Activated CD4-positive, alpha-beta memory T cell treated with anti-CD3 and anti-CD28 coated beads for 36 hours (primary cell): ENCODE data around the gene FOXL2. TPM values are rescaled to one million over a fixed set of nuclear protein-coding genes. Genes with fewer than 3 reads are reported as not detected.

Experiments used
- CTCF ChIA-PET: fragments of 350-600 bp; sonication (Branson Sonifier 250); formaldehyde crosslinking; loops from one replicate; lab custom pipeline; 2021; ENCODE audit warnings: antibody characterized with exemption, inconsistent platforms; lab: Charles Lee
- POLR2A ChIA-PET: fragments of 350-600 bp; sonication (Branson Sonifier 250); formaldehyde crosslinking; loops from one replicate; lab custom pipeline; 2021; ENCODE audit warnings: antibody characterized with exemption; lab: Charles Lee
- DNase-seq: peaks from one replicate; pipeline ENCODE4 v3.0.0-alpha.2; 2020
- H3K27ac Mint-ChIP-seq: one replicate; pipeline ENCODE4 v1.8.0; 2021; ENCODE audit warnings: mixed read lengths
- H3K27me3 Mint-ChIP-seq: one replicate; pipeline ENCODE4 v1.8.0; 2021; ENCODE audit warnings: mixed read lengths
- H3K36me3 Mint-ChIP-seq: one replicate; pipeline ENCODE4 v1.8.0; 2021; ENCODE audit warnings: mixed read lengths
- H3K4me1 Mint-ChIP-seq: one replicate; pipeline ENCODE4 v1.8.0; 2021; ENCODE audit warnings: low read depth, mixed read lengths
- H3K4me3 Mint-ChIP-seq: one replicate; pipeline ENCODE4 v1.8.0; 2021; ENCODE audit warnings: mild to moderate bottlenecking, mixed read lengths
- H3K9me3 Mint-ChIP-seq: one replicate; pipeline ENCODE4 v1.8.0; 2021; ENCODE audit warnings: mixed read lengths
- intact Hi-C: fragments of 100-400 bp; cut with micrococcal nuclease; formaldehyde crosslinking; loops from one replicate; pipeline ENCODE4 v1.15.1; 2023
- total RNA-seq, 2 experiments: library from RNA; stranded (reverse); gene quantifications; one replicate each; pipeline ENCODE4 v1.2.3, GENCODE V29; 2021

The FOXL2 gene
- total RNA-seq, 2 experiments from 2014 or later: not detected

GRCh38 chr3:138944929-138945708 is 1.8 kb downstream of the FOXL2 start:
- Mint-ChIP-seq H3K27ac (peak overlapping the region; percentile 49), H3K36me3 (no peaks in the 10 kb centered on the region), H3K4me3 (peak overlapping the region; percentile 73), H3K27me3 (peaks cover 79% of the 10 kb centered on the region), H3K9me3 (no peaks in the 10 kb centered on the region), H3K4me1 (peaks cover 34% of the 10 kb centered on the region)
- intact Hi-C loops: loop anchor here (5.0 kb wide), 2 partner anchors 167 to 1178 kb away; no protein-coding TSS in a partner anchor
- POLR2A ChIA-PET: no interaction called here
- CTCF ChIA-PET: interaction anchor here (1.3 to 3.8 kb wide), 4 partner anchors 9 to 30 kb away, joined by 3 to 23 read pairs (median 7); no protein-coding TSS in a partner anchor
- peak; percentile 38 for DNase-seq

DNA sequence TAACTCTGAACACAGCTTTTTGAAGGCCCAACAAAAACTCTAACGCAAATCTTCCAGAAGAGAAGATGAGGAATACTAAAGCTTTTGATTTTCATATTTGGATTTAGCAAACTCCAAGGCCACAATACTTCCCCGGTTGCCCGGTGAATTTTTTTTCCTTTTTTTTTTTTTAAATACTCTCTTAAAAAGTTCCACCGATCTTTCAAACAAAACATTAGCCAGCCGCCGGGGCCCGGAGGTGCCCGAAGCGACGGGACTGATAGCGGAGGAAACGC is 2.3 kb downstream of the FOXL2 start:
- peaks cover 33% of the 10 kb centered on the region for H3K4me1 Mint-ChIP-seq
- H3K36me3 Mint-ChIP-seq: no peaks in the 10 kb centered on the region
- peak overlapping the region; percentile 29 for H3K4me3 Mint-ChIP-seq
- POLR2A ChIA-PET: no interaction called here
- CTCF ChIA-PET: interaction anchor here (1.3 to 1.6 kb wide), 3 partner anchors 8 to 29 kb away, joined by 3 to 10 read pairs (median 4); no protein-coding TSS in a partner anchor
- no peak for DNase-seq
- H3K27me3 Mint-ChIP-seq: peaks cover 83% of the 10 kb centered on the region
- no peak overlapping the region for H3K27ac Mint-ChIP-seq
- intact Hi-C loops: no loop called here
- H3K9me3 Mint-ChIP-seq: no peaks in the 10 kb centered on the region

- intact Hi-C loops: no loop called here
- Mint-ChIP-seq H3K27me3 (peaks cover 83% of the 10 kb centered on the region), H3K4me3 (peak overlapping the region; percentile 29), H3K36me3 (no peaks in the 10 kb centered on the region), H3K9me3 (no peaks in the 10 kb centered on the region), H3K4me1 (peaks cover 32% of the 10 kb centered on the region), H3K27ac (no peak overlapping the region)
- ChIA-PET POLR2A (no interaction called here), CTCF (interaction anchor here (1.3 to 1.6 kb wide), 3 partner anchors 8 to 29 kb away, joined by 3 to 10 read pairs (median 4); no protein-coding TSS in a partner anchor)
- DNase-seq: no peak
Observed at GRCh38 chr3:138943724-138944653, 2.9 kb downstream of the FOXL2 start.

- DNase-seq: no peak
- peaks cover 40% of the 10 kb centered on the region for H3K4me1 Mint-ChIP-seq
- peaks cover 82% of the 10 kb centered on the region for H3K27me3 Mint-ChIP-seq
- H3K4me3 Mint-ChIP-seq: no peak overlapping the region
- ChIA-PET POLR2A (no interaction called here), CTCF (no interaction called here)
- no peak overlapping the region for H3K27ac Mint-ChIP-seq
- H3K36me3 Mint-ChIP-seq: no peaks in the 10 kb centered on the region
- intact Hi-C loops: no loop called here
- no peaks in the 10 kb centered on the region for H3K9me3 Mint-ChIP-seq
Observed at GRCh38 chr3:138942861-138943623, 3.9 kb downstream of the FOXL2 start.

DNA sequence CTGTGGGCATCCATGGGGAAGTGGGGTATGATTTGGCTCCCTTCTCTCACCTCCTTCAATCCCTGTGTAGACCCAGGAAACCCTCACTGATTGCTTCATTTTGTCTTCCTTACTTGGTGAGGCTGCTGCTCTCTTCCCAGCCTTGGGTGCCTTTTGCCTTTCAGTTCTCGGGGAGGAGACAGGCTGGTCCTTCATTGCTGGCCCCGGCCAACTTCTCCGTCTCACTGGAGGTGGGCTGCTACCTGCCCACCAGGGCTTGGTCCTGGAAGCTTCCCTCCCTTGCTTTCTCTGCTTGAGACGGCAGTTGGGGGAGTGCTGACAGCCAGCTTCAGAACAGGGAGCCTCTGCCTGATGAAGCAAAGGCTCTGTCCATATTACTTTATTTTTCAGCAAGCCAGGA is 4.7 kb downstream of the FOXL2 start:
- Mint-ChIP-seq H3K9me3 (no peaks in the 10 kb centered on the region), H3K27me3 (peaks cover 82% of the 10 kb centered on the region), H3K36me3 (no peaks in the 10 kb centered on the region), H3K27ac (no peak overlapping the region), H3K4me1 (peaks cover 41% of the 10 kb centered on the region), H3K4me3 (no peak overlapping the region)
- ChIA-PET POLR2A (no interaction called here), CTCF (interaction anchor here (1.0 to 1.2 kb wide), 2 partner anchors 10 to 19 kb away, joined by 4 read pairs; no protein-coding TSS in a partner anchor)
- DNase-seq: no peak
- intact Hi-C loops: no loop called here

DNA sequence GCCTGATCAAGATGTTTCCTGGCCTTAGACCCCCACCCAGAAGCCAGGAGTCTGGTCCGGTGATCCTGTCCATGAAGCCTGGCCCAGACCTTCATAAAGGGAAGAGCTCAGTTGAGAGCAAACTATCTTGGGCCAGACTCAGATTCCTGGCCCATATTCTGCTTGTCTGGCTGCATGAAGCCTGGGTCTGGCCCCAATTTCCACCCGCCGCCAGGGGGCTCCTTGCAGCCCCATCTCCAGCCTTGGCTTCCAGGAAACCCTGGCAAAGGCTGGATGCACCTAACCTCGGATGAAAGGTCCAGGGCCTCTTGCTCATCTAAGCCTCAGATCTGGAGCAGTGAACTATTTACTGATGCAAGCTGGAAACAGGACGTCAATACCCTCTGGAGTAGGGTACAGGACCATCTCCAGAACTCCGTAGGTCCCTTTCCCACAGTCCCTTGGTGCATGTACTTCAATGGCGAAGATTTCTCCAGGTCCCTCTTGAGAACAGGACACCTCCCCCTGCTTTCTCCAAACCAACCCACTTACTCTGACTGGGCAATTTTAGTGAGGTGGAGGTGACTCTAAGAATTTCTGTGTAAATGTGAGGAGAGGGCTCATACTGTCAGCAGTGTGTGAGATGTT is 5.6 kb downstream of the FOXL2 start:
- Mint-ChIP-seq H3K9me3 (no peaks in the 10 kb centered on the region), H3K4me1 (peaks cover 46% of the 10 kb centered on the region), H3K27ac (no peak overlapping the region), H3K36me3 (no peaks in the 10 kb centered on the region), H3K4me3 (no peak overlapping the region), H3K27me3 (peaks cover 85% of the 10 kb centered on the region)
- intact Hi-C loops: no loop called here
- POLR2A ChIA-PET: no interaction called here
- DNase-seq: peak; percentile 52
- CTCF ChIA-PET: interaction anchor here (0.9 to 1.6 kb wide), 6 partner anchors 9 to 448 kb away, joined by 3 to 6 read pairs (median 4); partner anchors contain the start of gene COPB2

DNA sequence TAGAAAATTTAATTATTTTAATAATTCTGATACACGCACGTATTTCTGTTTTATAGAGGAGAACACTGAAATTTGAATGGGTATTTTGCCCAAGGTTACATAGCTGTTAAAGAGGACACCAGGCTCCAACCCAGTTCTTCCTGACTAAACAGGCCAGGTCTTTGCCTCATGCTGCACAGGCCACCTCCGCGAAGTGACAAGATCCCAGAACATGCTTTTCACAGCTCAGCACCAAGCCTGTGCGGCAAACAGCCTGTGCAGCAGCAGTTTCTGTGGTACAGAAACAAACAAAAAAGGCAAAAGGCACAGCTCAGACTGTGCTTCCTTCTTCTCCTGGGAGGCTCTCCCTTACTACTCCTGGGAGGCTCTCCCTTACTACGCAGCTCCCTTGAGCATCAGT is 6.5 kb downstream of the FOXL2 start:
- Mint-ChIP-seq H3K27ac (no peak overlapping the region), H3K4me1 (peaks cover 50% of the 10 kb centered on the region), H3K36me3 (no peaks in the 10 kb centered on the region), H3K27me3 (peaks cover 92% of the 10 kb centered on the region), H3K9me3 (no peaks in the 10 kb centered on the region), H3K4me3 (no peak overlapping the region)
- intact Hi-C loops: no loop called here
- ChIA-PET POLR2A (no interaction called here), CTCF (interaction anchor here (0.6 to 1.6 kb wide), 6 partner anchors 10 to 353 kb away, joined by 3 to 6 read pairs (median 3); partner anchors contain the start of gene CEP70)
- DNase-seq: no peak

DNA sequence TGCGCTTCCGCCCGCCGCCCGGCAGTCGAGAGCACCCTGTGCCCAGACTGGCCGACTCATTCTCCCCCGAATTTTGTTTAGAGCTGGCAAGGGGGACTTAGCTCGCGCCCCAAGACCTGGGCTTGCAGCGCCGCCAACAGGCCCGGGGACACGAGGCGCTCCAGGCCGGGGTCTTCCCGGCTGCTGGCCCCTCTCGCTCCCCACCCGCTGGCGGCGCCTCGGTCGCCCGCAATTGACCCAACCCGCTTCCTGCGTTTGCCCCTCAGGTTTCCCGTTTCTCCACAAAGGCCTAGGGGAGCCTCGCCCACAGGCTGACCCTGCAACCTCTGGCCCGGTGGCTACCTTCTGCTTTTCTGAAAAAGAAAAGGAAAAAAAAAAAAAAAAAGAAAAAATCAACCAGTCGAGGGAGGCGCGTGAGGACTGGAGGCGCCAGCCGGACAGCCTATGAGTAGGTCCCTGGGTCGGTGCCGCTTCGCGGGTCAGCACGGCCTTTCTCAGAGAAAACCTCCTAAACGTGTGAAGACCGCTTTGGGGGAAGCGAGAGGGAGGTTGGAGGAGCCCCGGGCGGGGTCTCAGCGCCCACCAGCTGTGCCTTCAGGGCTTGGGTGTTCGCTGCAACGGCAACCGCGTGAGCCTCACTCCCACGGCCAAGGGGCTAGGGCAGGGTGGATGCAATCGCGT is 7.2 kb downstream of the FOXL2 start:
- DNase-seq: no peak
- ChIA-PET CTCF (interaction anchor here (0.6 to 9.7 kb wide), 4 partner anchors 11 to 352 kb away, joined by 3 to 171 read pairs (median 4); partner anchors contain the start of gene CEP70), POLR2A (no interaction called here)
- no peaks in the 10 kb centered on the region for H3K9me3 Mint-ChIP-seq
- peaks cover 91% of the 10 kb centered on the region for H3K27me3 Mint-ChIP-seq
- H3K27ac Mint-ChIP-seq: no peak overlapping the region
- intact Hi-C loops: loop anchor here (5.0 kb wide), 1 partner anchor 507 kb away; the partner anchor contains the start of gene ESYT3
- no peak overlapping the region for H3K4me3 Mint-ChIP-seq
- peaks cover 43% of the 10 kb centered on the region for H3K4me1 Mint-ChIP-seq
- no peaks in the 10 kb centered on the region for H3K36me3 Mint-ChIP-seq

DNA sequence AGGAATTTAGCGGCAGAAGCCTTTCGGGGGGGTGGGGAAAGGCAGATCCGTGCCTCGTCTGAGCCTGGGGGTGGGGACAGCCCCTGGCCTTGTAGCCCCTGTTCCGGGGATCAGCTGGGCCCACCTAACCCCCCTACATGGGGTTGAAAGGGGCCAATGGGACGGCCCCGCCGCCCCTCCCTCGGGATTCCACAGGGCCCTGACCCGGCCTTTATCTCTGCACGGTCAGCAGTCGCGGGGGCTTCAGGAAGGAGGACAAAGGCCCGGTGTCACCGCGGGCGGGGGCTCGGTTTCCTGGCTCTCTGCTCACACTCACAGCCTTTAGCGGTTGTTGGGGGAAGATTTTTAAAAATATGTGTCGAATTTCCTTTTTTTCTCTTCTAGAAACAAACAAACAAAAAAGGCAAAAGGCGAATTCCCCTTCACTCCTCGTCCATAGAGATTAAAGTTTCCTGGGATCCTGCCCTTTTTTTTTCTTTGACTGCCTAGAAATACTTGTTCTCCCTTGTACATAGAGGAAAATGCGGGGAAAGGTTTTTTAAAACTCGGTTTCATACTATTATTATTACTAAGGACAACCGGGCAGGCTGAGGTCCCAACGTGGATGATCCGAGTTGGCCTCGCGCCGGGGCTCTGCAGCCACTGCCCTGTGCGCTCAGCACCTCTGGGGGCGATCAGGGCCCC is 7.9 kb downstream of the FOXL2 start:
- Mint-ChIP-seq H3K27ac (no peak overlapping the region), H3K4me3 (no peak overlapping the region), H3K36me3 (no peaks in the 10 kb centered on the region), H3K9me3 (no peaks in the 10 kb centered on the region), H3K27me3 (peaks cover 91% of the 10 kb centered on the region), H3K4me1 (peaks cover 37% of the 10 kb centered on the region)
- DNase-seq: no peak
- ChIA-PET POLR2A (no interaction called here), CTCF (interaction anchor here (1.3 to 9.7 kb wide), 2 partner anchors 9 to 16 kb away, joined by 4 to 171 read pairs; no protein-coding TSS in a partner anchor)
- intact Hi-C loops: loop anchor here (5.0 kb wide), 1 partner anchor 507 kb away; the partner anchor contains the start of gene ESYT3
